ENCODE data around the gene ACOX2. TPM values are rescaled to one million over a fixed set of nuclear protein-coding genes. Genes with fewer than 3 reads are reported as not detected.

Gene ACOX2
- total and polyA plus RNA-seq, 2 of the 13 experiments (the other 11 are each of a cell fraction or from before 2014, with no cell fraction given): 42.6 to 98.5 TPM

DNA sequence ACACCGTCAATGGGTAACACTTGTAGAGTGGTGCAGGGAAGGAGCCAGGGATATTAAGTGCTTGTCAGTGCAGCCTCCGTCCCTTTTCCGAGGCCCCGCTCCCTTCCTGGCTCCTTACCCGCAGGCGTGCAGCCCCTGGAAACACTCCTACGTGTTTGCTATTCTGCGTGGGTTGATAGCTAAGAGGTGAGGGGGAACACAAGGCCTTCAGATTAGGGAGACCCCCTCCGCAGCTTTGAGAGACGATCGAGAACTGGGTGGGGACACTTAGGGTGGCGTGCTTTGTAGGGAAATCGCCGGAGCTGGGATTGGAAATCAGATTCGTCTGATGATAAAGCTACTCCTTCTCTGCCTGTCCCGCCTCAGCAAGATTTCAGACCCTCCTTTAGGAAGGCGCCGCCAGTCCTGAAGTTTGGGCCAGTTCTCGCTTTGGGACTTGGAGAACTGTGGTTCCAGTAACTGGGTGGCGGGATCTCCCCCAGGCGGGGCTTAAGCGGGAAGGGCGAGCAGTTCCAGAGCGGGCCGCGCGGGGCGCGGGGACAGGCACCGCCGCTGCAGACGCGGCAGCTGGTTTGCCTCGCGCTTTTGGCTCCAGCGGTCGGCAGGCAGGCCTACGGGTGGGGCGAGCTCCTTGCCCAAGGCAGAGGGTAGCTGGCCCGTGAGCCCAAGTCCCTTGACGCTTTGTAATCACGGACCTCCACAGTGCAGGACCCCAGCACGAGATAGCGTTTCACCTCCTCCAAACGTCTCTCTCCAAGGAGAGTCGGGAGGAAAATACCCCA, 48.2 kb upstream of the ACOX2 start (continued):
- TF ChIP-seq, protein P1, sequence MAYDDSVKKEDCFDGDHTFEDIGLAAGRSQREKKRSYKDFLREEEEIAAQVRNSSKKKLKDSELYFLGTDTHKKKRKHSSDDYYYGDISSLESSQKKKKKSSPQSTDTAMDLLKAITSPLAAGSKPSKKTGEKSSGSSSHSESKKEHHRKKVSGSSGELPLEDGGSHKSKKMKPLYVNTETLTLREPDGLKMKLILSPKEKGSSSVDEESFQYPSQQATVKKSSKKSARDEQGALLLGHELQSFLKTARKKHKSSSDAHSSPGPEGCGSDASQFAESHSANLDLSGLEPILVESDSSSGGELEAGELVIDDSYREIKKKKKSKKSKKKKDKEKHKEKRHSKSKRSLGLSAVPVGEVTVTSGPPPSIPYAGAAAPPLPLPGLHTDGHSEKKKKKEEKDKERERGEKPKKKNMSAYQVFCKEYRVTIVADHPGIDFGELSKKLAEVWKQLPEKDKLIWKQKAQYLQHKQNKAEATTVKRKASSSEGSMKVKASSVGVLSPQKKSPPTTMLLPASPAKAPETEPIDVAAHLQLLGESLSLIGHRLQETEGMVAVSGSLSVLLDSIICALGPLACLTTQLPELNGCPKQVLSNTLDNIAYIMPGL (CRISPR knock-in tag; IDR thresholded peaks at IDR 0.05; ENCODE audit: borderline replicate concordance in 1 of 2, low read depth in 1 of 2): peak; percentile 43 to 75; a peak in 2 of 4 replicates
- TF ChIP-seq ZNF766 (CRISPR knock-in tag; IDR thresholded peaks at IDR 0.05; ENCODE audit: borderline replicate concordance) (0 out of 2 replicates have a peak, but pooled peaks have one; percentile 57), ZNF17 (CRISPR knock-in tag; IDR thresholded peaks at IDR 0.05) (no peak), ARHGAP35 (CRISPR knock-in tag; IDR thresholded peaks at IDR 0.05; ENCODE audit: borderline replicate concordance) (0 out of 2 replicates have a peak, but pooled peaks have one; percentile 45), ADNP (CRISPR knock-in tag; IDR thresholded peaks at IDR 0.05) (no peak), ZNF331 (CRISPR knock-in tag; IDR thresholded peaks at IDR 0.05) (0 out of 2 replicates have a peak, but pooled peaks have one; percentile 38), SMYD3 (CRISPR knock-in tag; IDR thresholded peaks at IDR 0.05) (no peak), YY1 (IDR thresholded peaks at IDR 0.05; ENCODE audit: insufficient read depth, insufficient replicate concordance, low read depth, low read length) (peak; percentile 26), ZNF232 (CRISPR knock-in tag; IDR thresholded peaks at IDR 0.05; ENCODE audit: borderline replicate concordance) (0 out of 2 replicates have a peak, but pooled peaks have one; percentile 27), RBM22 (optimal IDR thresholded peaks at IDR 0.05; ENCODE audit: low read length) (no peak), ZNF570 (CRISPR knock-in tag; IDR thresholded peaks at IDR 0.05; ENCODE audit: borderline replicate concordance) (no peak), ZNF350 (CRISPR knock-in tag; IDR thresholded peaks at IDR 0.05; ENCODE audit: borderline replicate concordance, low read depth) (peak; percentile 45; the same call in 1 of the 2 replicates), ZNF598 (CRISPR knock-in tag; IDR thresholded peaks at IDR 0.05; ENCODE audit: borderline replicate concordance) (0 out of 2 replicates have a peak, but pooled peaks have one; percentile 55), ZSCAN25 (CRISPR knock-in tag; IDR thresholded peaks at IDR 0.05) (no peak), ZKSCAN1 (IDR thresholded peaks at IDR 0.05; ENCODE audit: low read length) (peak; percentile 34; the same call in 1 of the 2 replicates), ZFY (CRISPR knock-in tag; IDR thresholded peaks at IDR 0.05) (peak; percentile 51; the same call in 1 of the 2 replicates), MED8 (CRISPR knock-in tag; IDR thresholded peaks at IDR 0.05; ENCODE audit: insufficient replicate concordance) (no peak), ZNF501 (CRISPR knock-in tag; IDR thresholded peaks at IDR 0.05) (peak; percentile 35), ZNF772 (CRISPR knock-in tag; IDR thresholded peaks at IDR 0.05) (0 out of 2 replicates have a peak, but pooled peaks have one; percentile 32), ARNT2 (CRISPR knock-in tag; IDR thresholded peaks at IDR 0.05; ENCODE audit: low read depth) (peak; percentile 30; the same call in 1 of the 2 replicates)
- TF ChIP-seq, protein P2, sequence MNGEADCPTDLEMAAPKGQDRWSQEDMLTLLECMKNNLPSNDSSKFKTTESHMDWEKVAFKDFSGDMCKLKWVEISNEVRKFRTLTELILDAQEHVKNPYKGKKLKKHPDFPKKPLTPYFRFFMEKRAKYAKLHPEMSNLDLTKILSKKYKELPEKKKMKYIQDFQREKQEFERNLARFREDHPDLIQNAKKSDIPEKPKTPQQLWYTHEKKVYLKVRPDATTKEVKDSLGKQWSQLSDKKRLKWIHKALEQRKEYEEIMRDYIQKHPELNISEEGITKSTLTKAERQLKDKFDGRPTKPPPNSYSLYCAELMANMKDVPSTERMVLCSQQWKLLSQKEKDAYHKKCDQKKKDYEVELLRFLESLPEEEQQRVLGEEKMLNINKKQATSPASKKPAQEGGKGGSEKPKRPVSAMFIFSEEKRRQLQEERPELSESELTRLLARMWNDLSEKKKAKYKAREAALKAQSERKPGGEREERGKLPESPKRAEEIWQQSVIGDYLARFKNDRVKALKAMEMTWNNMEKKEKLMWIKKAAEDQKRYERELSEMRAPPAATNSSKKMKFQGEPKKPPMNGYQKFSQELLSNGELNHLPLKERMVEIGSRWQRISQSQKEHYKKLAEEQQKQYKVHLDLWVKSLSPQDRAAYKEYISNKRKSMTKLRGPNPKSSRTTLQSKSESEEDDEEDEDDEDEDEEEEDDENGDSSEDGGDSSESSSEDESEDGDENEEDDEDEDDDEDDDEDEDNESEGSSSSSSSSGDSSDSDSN (CRISPR knock-in tag; IDR thresholded peaks at IDR 0.05): peak; percentile 72
- TF ChIP-seq, protein P3, sequence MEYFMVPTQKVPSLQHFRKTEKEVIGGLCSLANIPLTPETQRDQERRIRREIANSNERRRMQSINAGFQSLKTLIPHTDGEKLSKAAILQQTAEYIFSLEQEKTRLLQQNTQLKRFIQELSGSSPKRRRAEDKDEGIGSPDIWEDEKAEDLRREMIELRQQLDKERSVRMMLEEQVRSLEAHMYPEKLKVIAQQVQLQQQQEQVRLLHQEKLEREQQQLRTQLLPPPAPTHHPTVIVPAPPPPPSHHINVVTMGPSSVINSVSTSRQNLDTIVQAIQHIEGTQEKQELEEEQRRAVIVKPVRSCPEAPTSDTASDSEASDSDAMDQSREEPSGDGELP (IDR thresholded peaks at IDR 0.05; ENCODE audit: borderline replicate concordance, low read depth): peak; percentile 50; the same call in 1 of the 2 replicates
- TF ChIP-seq, protein P4, sequence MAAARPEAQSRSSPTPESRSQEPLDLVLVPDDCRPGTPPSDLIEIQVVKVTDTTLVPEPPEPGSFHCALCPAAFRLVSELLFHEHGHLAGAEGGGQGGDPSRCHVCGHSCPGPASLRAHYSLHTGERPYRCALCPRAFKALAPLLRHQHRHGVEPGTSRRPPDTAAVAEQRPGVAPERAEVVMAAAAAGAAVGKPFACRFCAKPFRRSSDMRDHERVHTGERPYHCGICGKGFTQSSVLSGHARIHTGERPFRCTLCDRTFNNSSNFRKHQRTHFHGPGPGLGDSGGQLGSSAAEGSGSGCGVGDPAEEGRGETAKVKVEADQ (CRISPR knock-in tag; IDR thresholded peaks at IDR 0.05; ENCODE audit: borderline replicate concordance): peak; percentile 17; the same call in 1 of the 2 replicates
